Keratinocyte (primary cell): ENCODE results near the gene XCR1. TPM values are rescaled to one million over a fixed set of nuclear protein-coding genes. Genes with fewer than 3 reads are reported as not detected.

Source experiments
- DNase-seq: peaks from one replicate; pipeline ENCODE4 v3.0.0-alpha.2; 2011; ENCODE audit warnings: low read depth, missing footprints, low spot score
- FAIRE-seq: peaks from 2 replicates; lab custom pipeline; 2011; peaks lifted over from hg19 to GRCh38; lab: Jason Lieb, UNC
- H2AFZ ChIP-seq: 2 replicates; pipeline ENCODE4 v1.6.0; 2012; ENCODE audit warnings: low read length, control low read depth, inconsistent platforms; ENCODE audit not compliant: control insufficient read depth
- H3K27ac ChIP-seq: 2 replicates; pipeline ENCODE4 v1.5.1; 2011; ENCODE audit warnings: low read length; ENCODE audit not compliant: control insufficient read depth, insufficient read depth
- H3K27me3 ChIP-seq: 3 replicates; pipeline ENCODE4 v1.6.0; 2011; ENCODE audit warnings: low read length; ENCODE audit not compliant: control insufficient read depth, insufficient read depth; ENCODE audit errors: extremely low read depth
- H3K36me3 ChIP-seq, 2 experiments: 2 replicates in 1 of 2; 3 replicates in 1 of 2; pipeline ENCODE4 v1.5.1; 2011; ENCODE audit warnings: low read length in 2 of 2, mild to moderate bottlenecking in 1 of 2; ENCODE audit not compliant: control insufficient read depth in 2 of 2, insufficient read depth in 2 of 2; ENCODE audit errors: extremely low read depth in 1 of 2
- H3K4me1 ChIP-seq: 3 replicates; pipeline ENCODE4 v1.5.1; 2011; ENCODE audit warnings: low read length; ENCODE audit not compliant: control insufficient read depth, insufficient read depth; ENCODE audit errors: extremely low read depth
- H3K4me2 ChIP-seq: 3 replicates; pipeline ENCODE4 v1.6.0; 2011; ENCODE audit warnings: low read depth, low read length; ENCODE audit not compliant: control insufficient read depth, insufficient read depth; ENCODE audit errors: extremely low read depth
- H3K4me3 ChIP-seq, 3 experiments: fragments of 200-600 bp in 1 of 3; sonication (generic) in 1 of 3; 2 replicates in 2 of 3; 3 replicates in 1 of 3; pipeline ENCODE4 v1.5.1; 2011 to 2016; ENCODE audit warnings: low read length in 3 of 3, mild to moderate bottlenecking in 3 of 3, control low read depth in 2 of 3, inconsistent platforms in 1 of 3, low read depth in 1 of 3, mixed read lengths in 1 of 3, mixed run types in 1 of 3, moderate library complexity in 1 of 3; ENCODE audit not compliant: control insufficient read depth in 2 of 3, insufficient read depth in 2 of 3; ENCODE audit errors: extremely low read depth in 1 of 3
- H3K79me2 ChIP-seq: 2 replicates; pipeline ENCODE4 v1.6.0; 2012; ENCODE audit warnings: low read length; ENCODE audit not compliant: control insufficient read depth, insufficient read depth
- H3K9ac ChIP-seq: 3 replicates; pipeline ENCODE4 v1.6.0; 2011; ENCODE audit warnings: low read length; ENCODE audit not compliant: control insufficient read depth, insufficient read depth; ENCODE audit errors: extremely low read depth
- H3K9me1 ChIP-seq: 3 replicates; pipeline ENCODE4 v1.6.0; 2011; ENCODE audit warnings: low read length; ENCODE audit not compliant: control insufficient read depth, insufficient read depth; ENCODE audit errors: extremely low read depth
- H3K9me3 ChIP-seq: 2 replicates; pipeline ENCODE4 v1.5.1; 2012; ENCODE audit warnings: low read depth, low read length; ENCODE audit not compliant: control insufficient read depth
- H4K20me1 ChIP-seq: 3 replicates; pipeline ENCODE4 v1.6.0; 2011; ENCODE audit warnings: low read length; ENCODE audit not compliant: control insufficient read depth, insufficient read depth; ENCODE audit errors: extremely low read depth
- EZH2 ChIP-seq: IDR thresholded peaks from one replicate; pipeline ENCODE4 v1.6.1; 2012; ENCODE audit warnings: inconsistent platforms, mild to moderate bottlenecking, low read length, moderate library complexity
- dilution Hi-C: fragments of 300-500 bp; cut with MboI; formaldehyde crosslinking; loops from one replicate; pipeline ENCODE4 v1.7.0; 2020; ENCODE audit warnings: low sequenced_read_pairs; ENCODE audit not compliant: extremely low pct_ligation_motif_present
- polyA plus RNA-seq, 5 experiments: library from polyadenylated mRNA; depleted of rRNA in 3 of 5; stranded (reverse) in 3 of 5; stranded (forward) in 1 of 5; unstranded in 1 of 5; fragments of >200 nt; gene quantifications; 1 replicate in 1 of 5; 2 replicates in 3 of 5; 3 replicates in 1 of 5; pipeline versions ENCODE4 v1.2.1 to v1.2.3, GENCODE V29; 2011 to 2012; ENCODE audit warnings: missing spikeins in 2 of 5, low read depth in 1 of 5, low replicate concordance in 1 of 5
- TF ChIP-seq, protein P1 (sequence below), 3 experiments: IDR thresholded peaks in 1 of 3; conservative IDR thresholded peaks in 1 of 3; optimal IDR thresholded peaks in 1 of 3; 2 replicates in 2 of 3; 3 replicates in 1 of 3; pipeline versions ENCODE3 to v1.5.1; 2011; ENCODE audit warnings: low read length in 3 of 3, mild to moderate bottlenecking in 3 of 3, moderate library complexity in 2 of 3, control low read depth in 1 of 3, inconsistent platforms in 1 of 3; ENCODE audit not compliant: insufficient read depth in 2 of 3; ENCODE audit errors: extremely low read depth in 1 of 3

Gene XCR1
- polyA plus RNA-seq, 1 donor (not counting 4 experiments of a cell fraction or from before 2014, with no cell fraction given), result 0.01 TPM

- H3K9ac ChIP-seq, result no peak overlapping the region
- no peak overlapping the region for H3K4me3 ChIP-seq
- peaks cover 6% of the 10 kb centered on the region for H3K4me1 ChIP-seq
- FAIRE-seq, result no peak
- no peak overlapping the region for H3K4me2 ChIP-seq
- TF ChIP-seq, protein P1, sequence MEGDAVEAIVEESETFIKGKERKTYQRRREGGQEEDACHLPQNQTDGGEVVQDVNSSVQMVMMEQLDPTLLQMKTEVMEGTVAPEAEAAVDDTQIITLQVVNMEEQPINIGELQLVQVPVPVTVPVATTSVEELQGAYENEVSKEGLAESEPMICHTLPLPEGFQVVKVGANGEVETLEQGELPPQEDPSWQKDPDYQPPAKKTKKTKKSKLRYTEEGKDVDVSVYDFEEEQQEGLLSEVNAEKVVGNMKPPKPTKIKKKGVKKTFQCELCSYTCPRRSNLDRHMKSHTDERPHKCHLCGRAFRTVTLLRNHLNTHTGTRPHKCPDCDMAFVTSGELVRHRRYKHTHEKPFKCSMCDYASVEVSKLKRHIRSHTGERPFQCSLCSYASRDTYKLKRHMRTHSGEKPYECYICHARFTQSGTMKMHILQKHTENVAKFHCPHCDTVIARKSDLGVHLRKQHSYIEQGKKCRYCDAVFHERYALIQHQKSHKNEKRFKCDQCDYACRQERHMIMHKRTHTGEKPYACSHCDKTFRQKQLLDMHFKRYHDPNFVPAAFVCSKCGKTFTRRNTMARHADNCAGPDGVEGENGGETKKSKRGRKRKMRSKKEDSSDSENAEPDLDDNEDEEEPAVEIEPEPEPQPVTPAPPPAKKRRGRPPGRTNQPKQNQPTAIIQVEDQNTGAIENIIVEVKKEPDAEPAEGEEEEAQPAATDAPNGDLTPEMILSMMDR (optimal IDR thresholded peaks at IDR 0.05 in 1 of 3, IDR thresholded peaks at IDR 0.05 in 1 of 3, conservative IDR thresholded peaks at IDR 0.05 in 1 of 3; ENCODE audit: extremely low read depth in 1 of 3, insufficient read depth in 2 of 3, low read length in 3 of 3), result no peak
- TF ChIP-seq EZH2, result no peak
- H3K27me3 ChIP-seq, result no peaks in the 10 kb centered on the region
- H3K9me1 ChIP-seq, result no peaks in the 10 kb centered on the region
- no peak overlapping the region for H2AFZ ChIP-seq
- no peak for DNase-seq
- H4K20me1 ChIP-seq, result no peaks in the 10 kb centered on the region
- H3K27ac ChIP-seq, result no peak overlapping the region
- dilution Hi-C loops, result no loop called here
- H3K79me2 ChIP-seq, result no peaks in the 10 kb centered on the region
- no peaks in the 10 kb centered on the region for H3K9me3 ChIP-seq
- H3K36me3 ChIP-seq, result peaks cover 5 to 6% of the 10 kb centered on the region in 2 experiments
These were observed 51.6 kb downstream of the XCR1 start for GRCh38 chr3:45975686-45976085.

GRCh38 chr3:45974686-45975085 is 52.6 kb downstream of the XCR1 start:
- Histone ChIP-seq H3K4me2 (no peak overlapping the region), H3K9me3 (no peaks in the 10 kb centered on the region), H3K27me3 (no peaks in the 10 kb centered on the region), H3K9me1 (no peaks in the 10 kb centered on the region), H3K27ac (no peak overlapping the region), H3K4me1 (peaks cover 6% of the 10 kb centered on the region), H4K20me1 (no peaks in the 10 kb centered on the region), H3K79me2 (no peaks in the 10 kb centered on the region), H3K36me3 (peaks cover 5 to 6% of the 10 kb centered on the region in 2 experiments), H2AFZ (no peak overlapping the region), H3K4me3 (no peak overlapping the region), H3K9ac (no peak overlapping the region)
- DNase-seq (no peak), FAIRE-seq (no peak)
- dilution Hi-C loops, result no loop called here
- TF ChIP-seq, protein P1 (optimal IDR thresholded peaks at IDR 0.05 in 1 of 3, IDR thresholded peaks at IDR 0.05 in 1 of 3, conservative IDR thresholded peaks at IDR 0.05 in 1 of 3; ENCODE audit: extremely low read depth in 1 of 3, insufficient read depth in 2 of 3, low read length in 3 of 3), result no peak
- no peak for TF ChIP-seq EZH2
